Prostate gland (tissue), 2 donors: ENCODE results near the gene BOK.

Experiments used
- POLR2A ChIP-seq: fragments of 450-650 bp; IDR thresholded peaks from one replicate; pipeline ENCODE4 v1.6.1; 2016; ENCODE audit warnings: antibody characterized with exemption, mild to moderate bottlenecking
- POLR2AphosphoS5 ChIP-seq: sonication (generic); formaldehyde crosslinking; IDR thresholded peaks from one replicate; pipeline ENCODE4 v1.6.1; 2017; ENCODE audit warnings: antibody characterized with exemption
- TF ChIP-seq, protein P1 (sequence below), 4 experiments: fragments of 200-600 bp in 2 of 4; fragments of 450-650 bp in 2 of 4; sonication (generic) in 2 of 4; IDR thresholded peaks; 1 replicate in 3 of 4; 2 replicates in 1 of 4; pipeline ENCODE4 v1.5.1; 2016 to 2019; ENCODE audit warnings: antibody characterized with exemption in 4 of 4, mild to moderate bottlenecking in 2 of 4, moderate library complexity in 2 of 4

DNA sequence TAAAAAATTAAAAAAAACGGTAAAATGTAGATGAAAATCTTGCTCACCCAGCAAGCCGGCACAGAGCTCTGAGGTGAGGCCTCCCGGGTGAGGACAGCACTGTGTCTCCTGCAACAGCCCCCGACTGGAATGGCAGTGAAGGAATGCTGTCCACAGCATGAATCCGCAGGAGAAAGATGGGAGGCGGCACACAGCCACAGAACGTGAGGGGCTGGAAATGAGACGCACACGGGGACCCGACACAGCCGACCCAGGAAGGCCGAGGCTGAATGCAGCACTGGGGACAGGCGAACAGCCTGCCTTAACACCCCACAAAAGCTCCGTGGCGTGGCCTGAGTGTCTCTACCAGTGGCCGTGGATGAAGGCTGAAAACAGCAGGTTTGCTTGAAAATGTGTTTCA is 34.7 kb downstream of the BOK start:
- TF ChIP-seq POLR2A (no peak), POLR2AphosphoS5 (no peak)
- TF ChIP-seq, protein P1, sequence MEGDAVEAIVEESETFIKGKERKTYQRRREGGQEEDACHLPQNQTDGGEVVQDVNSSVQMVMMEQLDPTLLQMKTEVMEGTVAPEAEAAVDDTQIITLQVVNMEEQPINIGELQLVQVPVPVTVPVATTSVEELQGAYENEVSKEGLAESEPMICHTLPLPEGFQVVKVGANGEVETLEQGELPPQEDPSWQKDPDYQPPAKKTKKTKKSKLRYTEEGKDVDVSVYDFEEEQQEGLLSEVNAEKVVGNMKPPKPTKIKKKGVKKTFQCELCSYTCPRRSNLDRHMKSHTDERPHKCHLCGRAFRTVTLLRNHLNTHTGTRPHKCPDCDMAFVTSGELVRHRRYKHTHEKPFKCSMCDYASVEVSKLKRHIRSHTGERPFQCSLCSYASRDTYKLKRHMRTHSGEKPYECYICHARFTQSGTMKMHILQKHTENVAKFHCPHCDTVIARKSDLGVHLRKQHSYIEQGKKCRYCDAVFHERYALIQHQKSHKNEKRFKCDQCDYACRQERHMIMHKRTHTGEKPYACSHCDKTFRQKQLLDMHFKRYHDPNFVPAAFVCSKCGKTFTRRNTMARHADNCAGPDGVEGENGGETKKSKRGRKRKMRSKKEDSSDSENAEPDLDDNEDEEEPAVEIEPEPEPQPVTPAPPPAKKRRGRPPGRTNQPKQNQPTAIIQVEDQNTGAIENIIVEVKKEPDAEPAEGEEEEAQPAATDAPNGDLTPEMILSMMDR (IDR thresholded peaks at IDR 0.05): no peak
